ENCODE results near the gene GBP1. TPM values are rescaled to one million over a fixed set of nuclear protein-coding genes. Genes with fewer than 3 reads are reported as not detected.
A peak's percentile ranks its signal among the peaks of the same experiment; 100 is the strongest.
"Not testable (repeated sequence)": the region's sequence is repeated elsewhere in the genome, so short reads cannot be mapped to it uniquely, and the experiment has no call there.

GBP1 gene
- total RNA-seq, 1 donor from 2014 or later, result 29.0 TPM

DNA sequence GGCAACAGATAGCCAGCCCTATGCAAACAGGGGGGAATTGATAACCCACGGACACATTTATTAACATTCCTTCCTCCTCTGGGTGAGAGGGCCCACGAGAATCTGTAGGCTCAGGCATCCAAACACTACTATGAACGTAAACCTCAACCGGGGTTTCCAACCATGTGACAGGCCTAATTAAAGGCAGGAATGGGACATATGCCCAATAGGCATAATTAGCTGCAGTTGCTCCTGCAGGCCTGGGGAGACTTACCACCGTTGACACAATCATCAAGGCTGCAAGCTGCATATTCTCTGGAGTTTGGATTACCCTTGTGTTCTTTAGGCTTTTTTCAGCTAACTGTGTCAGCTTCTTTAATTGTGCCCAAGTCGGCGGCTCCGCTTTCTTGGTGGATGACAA, 22.2 kb upstream of the GBP1 start:
- Histone ChIP-seq H3K4me3 (ENCODE audit: low read depth, low read length) (no peak overlapping the region), H3K27me3 (ENCODE audit: control insufficient read depth, insufficient read depth, low read length) (no peaks in the 10 kb centered on the region), H3K36me3 (ENCODE audit: control insufficient read depth, insufficient read depth, low read length) (no peaks in the 10 kb centered on the region)
- TF ChIP-seq, protein P1, sequence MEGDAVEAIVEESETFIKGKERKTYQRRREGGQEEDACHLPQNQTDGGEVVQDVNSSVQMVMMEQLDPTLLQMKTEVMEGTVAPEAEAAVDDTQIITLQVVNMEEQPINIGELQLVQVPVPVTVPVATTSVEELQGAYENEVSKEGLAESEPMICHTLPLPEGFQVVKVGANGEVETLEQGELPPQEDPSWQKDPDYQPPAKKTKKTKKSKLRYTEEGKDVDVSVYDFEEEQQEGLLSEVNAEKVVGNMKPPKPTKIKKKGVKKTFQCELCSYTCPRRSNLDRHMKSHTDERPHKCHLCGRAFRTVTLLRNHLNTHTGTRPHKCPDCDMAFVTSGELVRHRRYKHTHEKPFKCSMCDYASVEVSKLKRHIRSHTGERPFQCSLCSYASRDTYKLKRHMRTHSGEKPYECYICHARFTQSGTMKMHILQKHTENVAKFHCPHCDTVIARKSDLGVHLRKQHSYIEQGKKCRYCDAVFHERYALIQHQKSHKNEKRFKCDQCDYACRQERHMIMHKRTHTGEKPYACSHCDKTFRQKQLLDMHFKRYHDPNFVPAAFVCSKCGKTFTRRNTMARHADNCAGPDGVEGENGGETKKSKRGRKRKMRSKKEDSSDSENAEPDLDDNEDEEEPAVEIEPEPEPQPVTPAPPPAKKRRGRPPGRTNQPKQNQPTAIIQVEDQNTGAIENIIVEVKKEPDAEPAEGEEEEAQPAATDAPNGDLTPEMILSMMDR (IDR thresholded peaks at IDR 0.05; ENCODE audit: insufficient read depth, low read length, poor library complexity, severe bottlenecking), result no peak
- DNase-seq (ENCODE audit: low read depth), result no peak

DNA sequence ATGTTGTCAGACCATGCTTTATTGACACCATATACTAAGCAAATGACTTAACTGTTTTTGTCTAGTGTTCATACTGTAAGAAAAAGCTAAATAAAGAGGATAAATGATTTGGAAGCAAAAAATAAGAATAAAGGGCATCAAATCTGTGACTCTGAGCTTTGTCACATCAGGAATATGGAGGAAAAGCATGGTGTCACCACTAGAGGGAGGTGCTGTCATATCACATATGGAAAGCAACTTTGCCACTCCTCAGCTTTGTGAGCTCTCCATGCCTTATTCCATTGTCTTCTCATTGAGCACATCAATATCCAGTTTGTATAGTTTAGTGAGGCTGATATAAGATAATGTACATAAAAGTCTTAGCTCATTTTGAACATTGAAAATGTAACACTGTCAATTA, 20.8 kb upstream of the GBP1 start:
- TF ChIP-seq, protein P1 (IDR thresholded peaks at IDR 0.05; ENCODE audit: insufficient read depth, low read length, poor library complexity, severe bottlenecking), result peak; percentile 72
- H3K36me3 ChIP-seq (ENCODE audit: control insufficient read depth, insufficient read depth, low read length), result no peaks in the 10 kb centered on the region
- DNase-seq (ENCODE audit: low read depth), result no peak
- H3K4me3 ChIP-seq (ENCODE audit: low read depth, low read length), result no peak overlapping the region
- no peaks in the 10 kb centered on the region for H3K27me3 ChIP-seq (ENCODE audit: control insufficient read depth, insufficient read depth, low read length)

DNA sequence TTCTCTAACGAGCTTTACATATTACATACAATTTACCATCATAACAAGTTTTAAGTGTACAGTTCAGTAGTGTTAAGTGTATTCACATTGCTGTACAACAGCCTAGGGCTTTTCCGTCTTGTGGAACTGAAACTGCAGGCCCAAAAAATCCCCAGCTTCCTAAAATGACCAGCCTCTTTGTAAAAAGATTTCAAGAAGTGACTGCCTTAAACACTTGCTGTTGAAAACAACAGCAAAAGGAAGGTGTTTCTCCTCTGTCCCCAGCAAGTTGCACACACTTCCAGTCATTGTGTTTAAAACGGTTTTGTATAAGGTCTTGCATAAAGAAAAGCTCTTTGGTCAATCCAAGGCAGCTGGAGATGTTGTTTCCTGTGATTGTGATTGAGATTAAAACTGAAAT, 16.0 kb upstream of the GBP1 start:
- TF ChIP-seq, protein P1 (IDR thresholded peaks at IDR 0.05; ENCODE audit: insufficient read depth, low read length, poor library complexity, severe bottlenecking), result no peak
- H3K27me3 ChIP-seq (ENCODE audit: control insufficient read depth, insufficient read depth, low read length), result no peaks in the 10 kb centered on the region
- H3K36me3 ChIP-seq (ENCODE audit: control insufficient read depth, insufficient read depth, low read length), result no peaks in the 10 kb centered on the region
- H3K4me3 ChIP-seq (ENCODE audit: low read depth, low read length), result no peak overlapping the region
- no peak for DNase-seq (ENCODE audit: low read depth)

DNA sequence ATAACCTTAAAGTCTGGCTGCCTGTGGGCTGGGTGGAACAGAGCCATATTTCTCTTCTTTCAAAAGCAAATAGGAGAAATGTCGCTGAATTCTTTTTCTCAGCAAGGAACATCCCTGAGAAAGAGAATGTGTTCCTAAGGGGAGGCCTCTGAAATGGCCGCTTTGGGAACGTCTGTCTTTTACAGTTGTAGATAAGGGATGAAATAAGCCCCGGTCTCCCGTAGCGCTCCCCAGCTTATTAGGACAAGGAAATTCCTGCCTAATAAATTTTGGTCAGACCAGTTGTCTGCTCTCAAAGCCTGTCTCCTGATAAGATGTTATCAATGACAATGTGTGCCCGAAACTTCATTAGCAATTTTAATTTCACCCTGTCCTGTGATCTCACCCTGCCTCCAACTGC, 15.1 kb upstream of the GBP1 start:
- not testable (repeated sequence) for H3K36me3 ChIP-seq (ENCODE audit: control insufficient read depth, insufficient read depth, low read length); H3K4me3 ChIP-seq (ENCODE audit: low read depth, low read length); H3K27me3 ChIP-seq (ENCODE audit: control insufficient read depth, insufficient read depth, low read length); DNase-seq (ENCODE audit: low read depth)

DNA sequence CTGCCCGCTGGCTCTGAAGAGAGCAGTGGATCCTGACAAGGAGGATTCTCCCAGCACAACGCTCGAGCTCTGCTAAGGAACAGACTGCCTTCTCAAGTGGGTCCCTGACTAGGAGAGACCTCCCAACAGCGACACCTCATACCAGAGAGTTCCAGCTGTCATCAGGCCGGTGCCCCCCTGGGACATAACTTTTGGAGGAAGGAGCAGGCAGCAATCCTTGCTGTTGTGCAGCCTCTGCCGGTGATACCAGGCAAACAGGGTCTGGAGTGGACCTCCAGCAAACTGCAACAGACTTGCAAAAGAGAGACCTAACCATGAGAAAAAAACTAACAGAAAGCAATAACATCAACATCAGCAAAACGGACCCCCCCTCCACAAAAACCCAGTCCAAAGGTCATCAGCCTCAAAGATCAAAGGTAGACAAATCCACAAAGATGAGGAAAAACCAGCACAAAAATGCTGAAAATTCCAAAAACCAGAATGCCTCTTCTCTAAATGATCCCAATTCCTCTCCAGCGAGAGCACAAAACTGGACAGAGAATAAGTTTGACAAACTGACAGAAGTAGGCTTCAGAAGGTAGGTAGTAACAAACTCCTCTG, 7.6 kb upstream of the GBP1 start:
- DNase-seq (ENCODE audit: low read depth); H3K36me3 ChIP-seq (ENCODE audit: control insufficient read depth, insufficient read depth, low read length); H3K27me3 ChIP-seq (ENCODE audit: control insufficient read depth, insufficient read depth, low read length); H3K4me3 ChIP-seq (ENCODE audit: low read depth, low read length): not testable (repeated sequence)

DNA sequence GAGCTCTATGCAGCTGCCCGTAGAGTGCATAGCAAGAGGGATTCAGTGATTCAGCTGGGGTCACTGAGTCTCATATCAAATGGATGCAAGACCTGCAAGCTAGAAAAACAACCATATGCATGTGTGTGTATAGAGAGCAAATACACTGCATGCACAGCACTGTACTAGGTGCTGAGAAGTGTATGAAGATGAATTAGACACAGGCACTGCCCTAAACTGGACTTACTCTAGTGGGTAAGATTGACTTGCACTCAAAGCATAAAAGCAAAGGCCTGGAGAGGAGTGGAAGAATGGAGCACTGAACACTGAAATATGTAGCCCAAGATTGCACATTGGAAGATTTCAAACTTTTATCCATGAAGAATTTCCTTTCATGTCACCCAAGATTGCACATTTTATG, 5.5 kb upstream of the GBP1 start:
- DNase-seq (ENCODE audit: low read depth), result no peak

DNA sequence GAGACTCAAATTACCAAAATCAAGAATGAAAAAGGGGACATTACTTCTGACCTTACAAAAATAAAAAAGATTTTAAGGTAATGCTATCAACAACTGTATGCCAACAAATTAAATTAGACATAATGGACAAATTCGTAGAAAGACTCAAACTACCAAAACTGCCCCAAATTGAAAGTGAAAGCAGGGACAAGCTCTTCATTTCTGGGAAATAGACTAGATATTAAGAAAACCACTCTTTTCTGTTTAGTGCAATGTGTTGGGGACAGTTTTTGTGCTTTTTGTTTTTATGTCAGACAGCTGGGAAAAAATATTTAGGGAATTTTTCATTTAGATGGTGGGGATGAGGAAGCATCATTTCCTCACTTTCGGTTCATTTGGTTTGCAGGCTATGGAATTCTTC, 4.9 kb upstream of the GBP1 start:
- no peak overlapping the region for H3K4me3 ChIP-seq (ENCODE audit: low read depth, low read length)
- H3K27me3 ChIP-seq (ENCODE audit: control insufficient read depth, insufficient read depth, low read length), result no peaks in the 10 kb centered on the region
- no peaks in the 10 kb centered on the region for H3K36me3 ChIP-seq (ENCODE audit: control insufficient read depth, insufficient read depth, low read length)
- no peak for DNase-seq (ENCODE audit: low read depth)
- TF ChIP-seq, protein P1 (IDR thresholded peaks at IDR 0.05; ENCODE audit: insufficient read depth, low read length, poor library complexity, severe bottlenecking), result no peak

More for the DNA sequence above, 5.5 kb upstream of the GBP1 start:
- no peak overlapping the region for H3K4me3 ChIP-seq (ENCODE audit: low read depth, low read length)
- H3K27me3 ChIP-seq (ENCODE audit: control insufficient read depth, insufficient read depth, low read length), result no peaks in the 10 kb centered on the region
- no peaks in the 10 kb centered on the region for H3K36me3 ChIP-seq (ENCODE audit: control insufficient read depth, insufficient read depth, low read length)
- TF ChIP-seq, protein P1 (IDR thresholded peaks at IDR 0.05; ENCODE audit: insufficient read depth, low read length, poor library complexity, severe bottlenecking), result no peak

Data from kidney epithelial cell (primary cell).